Kidney capillary endothelial cell (primary cell): ENCODE data around the gene KIF26B.

ENCODE experiments used
- DNase-seq: peaks from one replicate; pipeline ENCODE4 v3.0.0-alpha.2; 2018; ENCODE audit warnings: low spot score

KIF26B gene

DNA sequence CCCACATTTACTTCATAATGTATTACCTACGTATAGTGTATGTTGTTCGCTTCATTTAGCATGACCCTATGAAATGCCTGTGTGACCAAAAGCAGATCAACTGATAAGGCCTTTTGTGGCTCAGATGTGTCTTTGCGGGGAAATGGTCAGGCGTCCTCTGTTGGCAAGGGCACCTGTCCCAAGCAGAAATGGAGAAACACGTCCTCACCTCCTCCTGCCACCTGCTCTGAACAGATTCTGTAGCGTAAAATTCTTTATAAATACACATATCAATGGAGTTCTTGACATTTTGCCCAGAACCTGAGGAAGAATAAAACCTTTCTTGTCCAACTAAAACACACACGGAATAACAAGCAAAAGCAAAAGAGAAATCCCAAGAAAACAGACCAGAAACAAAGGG, 417.9 kb downstream of the KIF26B start:
- no peak for DNase-seq

DNA sequence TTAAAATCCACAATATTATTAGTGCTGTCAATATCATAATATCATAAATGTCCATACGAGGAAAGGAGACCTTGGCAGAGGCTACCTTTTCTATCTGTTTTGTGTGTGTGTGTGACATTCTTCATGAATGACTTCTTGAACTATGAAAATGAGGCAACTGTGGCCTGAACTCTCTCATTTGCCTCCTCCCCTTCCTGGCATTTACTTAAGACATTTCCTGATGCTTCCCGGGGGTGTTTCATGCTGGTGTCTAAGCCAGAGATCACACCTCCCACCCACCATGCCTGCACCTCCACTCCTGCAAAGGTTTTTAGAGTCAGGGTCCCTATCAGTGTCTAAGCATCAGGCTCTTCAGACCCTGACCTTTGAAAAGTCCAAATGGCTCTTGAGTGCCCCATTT, 420.9 kb downstream of the KIF26B start:
- DNase-seq: peak; percentile 14

DNA sequence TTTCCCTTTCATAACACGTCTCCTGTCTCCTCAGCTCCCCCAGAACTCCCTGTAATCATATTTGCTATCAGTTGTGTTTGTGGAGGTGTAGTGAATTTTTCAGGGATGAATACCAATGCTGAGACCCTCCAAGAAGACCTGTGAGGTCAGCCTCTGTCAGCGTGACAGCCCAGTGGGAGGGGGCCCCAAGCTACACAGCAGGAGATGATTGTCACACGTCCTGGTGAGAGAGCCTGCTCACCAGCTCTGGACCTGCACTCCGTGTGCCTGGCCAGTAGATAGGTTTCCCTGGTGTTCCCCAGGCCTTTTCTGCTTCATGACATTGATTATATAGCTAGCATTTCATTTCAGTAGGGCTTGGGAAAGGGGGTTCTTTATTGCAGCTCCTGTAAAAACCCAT, 421.5 kb downstream of the KIF26B start:
- DNase-seq: no peak

DNA sequence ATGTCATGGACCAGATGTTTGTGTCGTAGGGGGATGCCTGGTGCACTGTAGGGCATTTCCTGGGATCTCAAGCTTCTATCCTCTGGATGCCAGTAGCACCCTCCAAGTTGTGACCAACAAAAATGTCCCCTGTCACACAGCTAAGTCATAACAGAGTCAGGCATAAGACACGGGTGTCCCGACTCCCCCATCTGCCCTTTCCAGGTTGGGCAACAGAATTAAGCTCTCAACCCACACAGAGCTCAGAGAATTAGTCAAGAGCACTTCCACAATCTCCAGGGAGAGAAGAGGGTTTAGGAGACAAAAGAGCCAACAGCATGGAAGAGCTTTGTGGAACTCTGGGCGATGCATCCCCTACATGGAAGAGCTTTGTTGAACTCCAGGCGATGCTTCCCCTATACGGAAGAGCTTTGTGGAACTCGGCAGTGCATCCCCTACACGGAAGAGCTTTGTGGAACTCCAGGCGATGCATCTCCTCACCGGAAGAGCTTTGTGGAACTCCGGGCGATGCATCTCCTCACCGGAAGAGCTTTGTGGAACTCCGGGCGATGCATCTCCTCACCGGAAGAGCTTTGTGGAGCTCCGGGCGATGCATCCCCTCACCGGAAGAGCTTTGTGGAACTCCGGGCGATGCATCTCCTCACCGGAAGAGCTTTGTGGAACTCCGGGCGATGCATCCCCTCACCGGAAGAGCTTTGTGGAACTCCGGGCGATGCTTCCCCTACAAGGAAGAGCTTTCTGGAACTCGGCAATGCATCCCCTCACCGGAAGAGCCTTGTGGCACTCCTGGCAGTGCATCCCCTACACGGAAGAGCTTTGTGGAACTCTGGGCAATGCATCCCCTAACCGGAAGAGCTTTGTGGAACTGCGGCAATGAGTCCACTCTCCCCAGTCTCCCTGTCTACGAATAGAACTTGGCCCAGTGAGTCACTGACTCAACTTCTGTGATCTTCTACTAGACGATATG, 422.7 kb downstream of the KIF26B start:
- no peak for DNase-seq

DNA sequence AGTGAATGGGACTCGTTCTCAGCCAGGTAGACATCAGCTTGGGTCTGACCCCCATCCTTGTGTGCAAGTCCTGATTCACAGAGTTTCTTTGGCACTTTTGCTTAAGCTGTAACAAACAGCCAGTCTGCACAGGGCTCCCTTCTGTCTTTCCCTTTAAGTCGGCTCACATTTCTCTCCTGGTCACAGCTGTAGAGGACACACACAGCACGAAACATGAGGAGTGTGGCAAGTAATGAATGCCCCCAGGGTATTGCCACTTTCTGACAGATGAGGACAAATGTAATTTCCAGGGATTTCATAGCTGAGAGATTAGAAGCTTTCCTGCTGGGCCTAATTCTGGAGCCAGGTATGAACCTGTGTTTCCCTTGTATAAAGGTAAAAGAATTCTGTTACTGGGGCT, 423.5 kb downstream of the KIF26B start:
- DNase-seq: no peak

DNA sequence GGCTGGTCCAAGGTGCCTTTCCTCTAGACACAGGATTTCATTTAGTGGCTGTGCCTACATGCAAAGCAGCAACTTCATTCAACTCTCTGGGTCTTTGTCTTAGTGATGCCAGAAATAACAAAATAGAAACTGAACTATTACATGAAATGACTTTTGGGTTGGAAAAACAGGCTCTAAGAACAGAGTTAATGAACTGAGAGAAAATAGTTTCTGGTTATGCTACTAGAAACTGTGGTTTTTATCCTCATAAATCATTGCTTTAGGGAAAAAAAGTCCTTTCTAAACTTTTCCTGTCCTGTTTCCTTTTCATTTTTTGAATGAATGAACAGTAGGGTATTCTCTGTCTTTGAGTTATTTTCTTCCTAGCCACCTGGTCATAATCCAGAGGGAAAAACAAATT, 424.0 kb downstream of the KIF26B start:
- no peak for DNase-seq

DNA sequence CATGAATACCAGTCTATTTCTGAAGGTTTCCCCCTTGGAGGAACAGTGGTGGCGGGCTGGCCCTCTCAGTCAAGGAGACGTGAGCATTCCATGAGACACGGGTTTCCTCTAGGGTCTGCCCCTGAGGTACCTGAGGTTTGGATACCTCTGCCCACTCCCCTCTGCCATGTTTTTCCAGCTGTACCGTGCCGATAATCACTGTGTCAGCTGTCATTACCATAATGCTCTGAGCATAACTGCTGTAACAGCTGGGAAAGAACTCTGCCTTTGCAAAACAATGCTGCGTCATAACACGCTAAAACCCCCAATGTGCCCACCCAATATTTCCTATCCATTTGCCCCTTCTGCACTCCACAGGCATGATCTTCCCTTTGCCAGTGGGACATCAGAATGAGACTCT, 425.1 kb downstream of the KIF26B start:
- no peak for DNase-seq

DNA sequence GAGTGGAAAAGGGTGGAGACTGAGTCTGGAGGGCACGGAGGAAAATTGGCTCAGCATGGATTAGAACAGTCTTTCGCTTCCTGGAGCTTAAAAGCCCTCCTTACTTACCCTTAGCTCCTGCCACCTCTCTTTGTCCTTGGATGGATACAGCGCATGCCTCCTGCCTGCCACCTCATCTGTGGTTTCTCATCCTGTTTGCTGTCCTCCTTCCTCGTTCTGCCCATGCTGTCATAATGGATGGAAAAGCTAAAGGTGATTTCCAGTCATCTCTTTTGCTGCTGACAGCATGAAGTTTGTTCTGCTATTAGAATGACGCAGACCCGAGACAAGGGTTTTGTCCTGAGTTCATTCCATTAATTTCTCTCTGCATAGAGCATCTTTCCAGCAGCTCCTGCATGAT, 425.9 kb downstream of the KIF26B start:
- no peak for DNase-seq

DNA sequence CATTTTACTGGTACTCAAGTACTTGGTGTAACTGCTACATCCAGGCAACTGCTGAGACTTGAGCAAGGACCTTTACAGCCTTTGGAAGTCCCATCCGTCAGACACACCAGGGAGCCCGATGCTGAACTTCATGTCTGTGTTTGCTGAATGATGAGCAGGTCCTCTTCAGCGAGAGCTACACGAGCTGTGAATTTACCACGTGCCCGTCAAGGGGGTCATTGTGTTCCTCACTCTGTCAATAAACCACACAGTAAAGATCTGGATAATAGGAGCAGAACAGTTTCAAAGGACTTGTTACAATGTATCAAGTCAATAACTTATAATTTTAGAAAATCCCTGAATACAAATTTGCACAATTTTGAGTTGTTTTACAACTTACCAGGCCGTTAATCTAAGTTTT, 427.2 kb downstream of the KIF26B start:
- DNase-seq: no peak

DNA sequence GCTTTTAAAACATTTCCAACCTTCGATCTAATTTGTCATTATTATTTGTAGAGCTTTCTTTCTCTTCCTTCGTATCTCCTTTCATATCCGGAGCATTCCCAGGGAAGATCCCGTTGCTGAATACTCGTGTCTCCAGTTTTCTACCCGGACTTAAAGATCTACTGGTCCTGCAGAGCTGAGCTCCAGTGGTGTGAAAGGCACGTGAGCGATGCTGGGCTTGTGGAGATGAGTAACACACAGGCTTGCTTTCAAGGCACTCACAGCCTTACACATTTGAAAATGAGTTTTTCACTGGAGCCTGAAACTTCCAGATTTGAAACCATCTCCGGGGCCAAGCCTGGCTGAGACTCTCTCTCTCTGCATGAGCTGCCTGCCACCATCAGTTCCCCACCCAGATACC, 428.3 kb downstream of the KIF26B start:
- no peak for DNase-seq

DNA sequence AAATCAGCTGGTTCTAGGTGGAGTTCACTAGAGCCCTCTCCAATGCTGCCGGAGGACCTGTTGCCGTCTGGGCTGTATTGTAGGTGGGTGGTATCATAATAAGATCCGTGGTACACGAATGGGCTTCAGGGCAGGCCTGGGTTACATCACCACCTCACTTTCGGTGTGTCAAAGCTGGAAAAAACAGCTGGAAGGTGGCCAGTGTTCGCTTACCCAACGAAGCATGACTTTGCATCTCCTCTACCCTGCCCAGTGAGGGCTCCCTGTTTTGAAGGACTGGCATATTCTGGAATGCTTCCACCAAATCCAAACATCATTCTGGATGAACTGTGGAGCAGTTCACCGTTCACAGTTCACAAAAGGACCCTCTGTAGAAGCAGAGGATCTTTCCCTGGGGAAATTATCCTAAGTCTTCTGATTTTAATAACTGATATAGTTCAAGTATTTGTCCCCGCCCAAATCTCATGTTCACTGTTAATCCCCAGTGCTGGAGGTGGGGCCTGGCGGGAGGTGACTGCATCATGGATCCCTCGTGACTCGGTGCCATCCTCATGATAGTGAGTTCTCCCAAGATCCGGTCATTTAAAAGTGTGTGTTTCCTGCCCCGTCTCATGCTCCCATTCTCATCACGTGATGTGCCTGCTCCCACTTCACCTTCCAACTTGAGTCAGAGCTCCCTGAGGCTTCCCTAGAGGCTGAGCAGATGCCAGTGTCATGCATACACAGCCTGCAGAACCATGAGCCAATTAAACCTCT, 429.0 kb downstream of the KIF26B start:
- DNase-seq: no peak

DNA sequence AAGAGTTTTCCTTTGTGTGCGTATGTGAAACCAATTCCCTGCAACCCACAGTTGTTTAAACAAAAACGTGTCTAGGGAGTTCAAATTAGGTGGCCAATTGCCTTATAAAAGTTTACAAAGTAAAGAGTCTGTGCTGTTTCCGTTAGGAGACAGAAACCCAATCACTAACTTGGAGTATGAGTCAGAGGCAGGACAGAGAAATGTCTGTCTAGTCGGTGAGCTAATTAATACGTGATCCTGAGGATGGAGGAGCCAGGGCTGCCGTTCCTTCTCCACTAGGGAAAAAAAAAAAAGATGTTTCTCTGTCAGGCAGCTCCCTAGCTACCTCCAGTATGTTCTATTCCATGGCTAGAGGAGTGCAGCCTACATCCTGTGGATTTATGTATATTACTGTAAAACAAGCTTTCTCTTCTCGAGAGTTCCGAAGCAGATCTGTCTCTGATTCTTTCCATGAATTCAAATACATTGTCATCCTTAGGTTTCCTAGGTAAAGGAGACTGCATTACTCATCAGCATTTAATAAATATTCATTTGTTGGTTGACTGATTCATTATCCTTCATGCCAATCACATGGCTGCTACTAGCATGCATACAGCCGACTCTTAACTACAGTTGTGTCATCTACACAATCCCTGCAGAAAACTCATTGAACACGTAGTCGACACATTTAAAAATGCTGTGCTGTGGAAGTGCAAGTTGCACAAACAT, 430.6 kb downstream of the KIF26B start:
- DNase-seq: peak; percentile 35

DNA sequence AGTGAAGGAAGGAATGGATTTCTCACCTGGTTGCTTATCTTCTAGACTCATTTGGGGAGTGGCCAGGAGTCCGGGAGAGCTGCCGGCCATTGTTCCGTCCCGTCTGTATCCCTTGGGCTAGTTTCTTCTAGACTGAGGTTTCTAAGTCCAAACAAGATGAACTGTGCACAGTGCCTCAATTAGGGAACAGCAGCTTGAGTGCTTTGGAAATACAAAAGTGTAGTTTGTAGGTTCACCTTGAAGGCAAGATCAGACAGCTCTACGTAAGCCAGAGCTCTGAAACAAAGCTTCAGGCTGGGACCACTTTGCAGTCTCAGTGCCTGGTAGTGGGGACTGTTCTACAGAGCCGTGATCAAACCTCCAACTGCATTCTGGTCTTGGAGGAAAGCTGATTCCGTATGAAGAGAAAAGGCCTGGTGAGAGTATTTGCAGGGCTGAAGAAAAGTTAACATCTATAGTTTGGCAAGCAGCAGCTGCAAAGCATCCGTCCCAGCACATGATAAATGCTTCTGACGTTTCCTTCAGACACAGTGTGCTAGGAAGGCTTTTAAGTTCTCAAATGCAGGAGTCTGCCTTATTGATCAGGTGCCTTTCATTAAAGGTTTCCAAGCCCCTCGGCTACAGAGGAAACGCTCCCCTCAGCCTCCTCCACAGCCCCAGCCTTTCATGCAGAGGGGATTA, 432.8 kb downstream of the KIF26B start:
- DNase-seq: no peak

DNA sequence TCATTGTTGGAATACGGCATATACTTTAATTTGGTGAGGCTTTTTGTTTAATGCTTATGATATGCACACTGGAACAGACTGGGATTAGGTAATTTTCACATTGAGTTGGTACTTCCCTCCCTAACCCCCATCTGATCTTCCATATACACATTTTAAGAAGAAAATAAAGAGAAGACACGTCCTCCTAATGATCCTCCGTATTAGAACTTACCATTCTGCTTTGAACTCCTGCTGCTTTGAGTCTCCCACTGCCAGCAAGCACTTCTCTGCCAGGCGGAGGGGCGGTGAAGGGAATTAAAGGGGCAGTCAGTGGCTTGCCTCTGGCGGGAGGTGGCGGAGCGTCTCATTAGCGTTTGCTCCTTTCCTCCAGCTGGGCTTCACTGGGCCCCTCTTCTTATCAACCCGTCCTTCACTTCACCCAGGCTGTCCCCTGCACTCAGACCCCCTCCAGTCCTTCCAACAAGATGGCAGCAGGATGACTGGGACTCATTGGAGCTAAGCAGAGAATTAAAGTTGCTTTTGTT, 433.4 kb downstream of the KIF26B start:
- no peak for DNase-seq

DNA sequence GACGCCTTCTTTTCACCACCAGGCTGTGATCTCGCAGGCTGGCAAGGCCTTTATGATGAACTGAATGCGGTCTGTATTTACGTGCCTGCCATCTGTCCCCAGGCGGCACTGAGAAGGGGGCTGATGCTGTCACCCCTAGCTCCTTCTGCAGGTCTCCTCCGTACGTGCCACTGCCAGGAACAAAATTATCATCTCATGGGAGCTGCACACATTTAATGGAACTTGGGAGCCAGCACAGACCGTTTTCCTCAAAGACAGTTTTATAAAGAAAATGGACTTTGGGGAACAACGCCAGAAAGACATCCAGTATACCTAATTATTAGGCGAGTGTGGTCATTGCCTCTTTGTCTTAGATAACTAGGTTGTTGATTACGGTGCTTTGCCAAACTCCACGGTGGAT, 434.5 kb downstream of the KIF26B start:
- DNase-seq: no peak

DNA sequence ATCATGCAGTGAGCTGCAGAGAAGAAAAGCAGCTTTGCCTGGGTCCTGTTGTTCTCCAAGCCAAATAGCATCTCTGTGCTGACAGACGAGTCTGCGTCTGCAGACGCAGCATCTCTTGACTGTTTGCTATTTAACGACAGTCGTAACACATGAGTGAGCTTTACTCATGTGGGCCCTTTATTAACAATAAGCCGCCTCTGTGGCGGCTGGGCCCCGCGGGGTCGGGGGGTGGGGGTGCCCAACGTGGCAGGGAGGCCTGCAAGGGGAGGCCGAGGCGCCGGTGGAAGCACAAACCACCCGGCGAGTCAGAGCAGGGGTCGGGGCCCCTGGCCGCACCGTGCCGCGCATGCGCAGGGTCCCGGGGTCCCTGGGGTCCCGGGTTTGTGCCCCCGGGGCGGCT, 435.1 kb downstream of the KIF26B start:
- no peak for DNase-seq

DNA sequence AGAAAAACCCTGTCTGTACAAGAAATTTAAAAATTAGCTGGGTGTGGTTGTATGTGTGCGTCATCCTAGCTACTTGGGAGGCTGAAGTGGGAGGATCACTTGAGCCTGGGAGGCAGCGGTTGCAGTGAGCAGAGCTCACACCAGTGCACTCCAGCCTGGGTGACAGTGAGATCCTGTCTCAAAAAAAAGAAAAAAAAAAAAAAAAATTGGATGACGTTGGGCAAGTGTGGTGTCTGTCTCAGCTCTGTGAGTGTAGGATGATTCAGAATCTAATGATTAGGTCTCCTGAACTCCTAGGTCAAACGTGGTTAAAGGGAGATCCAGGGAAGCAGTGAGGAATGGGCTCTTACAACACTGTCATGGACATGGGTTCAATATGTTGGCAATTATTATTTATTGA, 435.9 kb downstream of the KIF26B start:
- DNase-seq: no peak

DNA sequence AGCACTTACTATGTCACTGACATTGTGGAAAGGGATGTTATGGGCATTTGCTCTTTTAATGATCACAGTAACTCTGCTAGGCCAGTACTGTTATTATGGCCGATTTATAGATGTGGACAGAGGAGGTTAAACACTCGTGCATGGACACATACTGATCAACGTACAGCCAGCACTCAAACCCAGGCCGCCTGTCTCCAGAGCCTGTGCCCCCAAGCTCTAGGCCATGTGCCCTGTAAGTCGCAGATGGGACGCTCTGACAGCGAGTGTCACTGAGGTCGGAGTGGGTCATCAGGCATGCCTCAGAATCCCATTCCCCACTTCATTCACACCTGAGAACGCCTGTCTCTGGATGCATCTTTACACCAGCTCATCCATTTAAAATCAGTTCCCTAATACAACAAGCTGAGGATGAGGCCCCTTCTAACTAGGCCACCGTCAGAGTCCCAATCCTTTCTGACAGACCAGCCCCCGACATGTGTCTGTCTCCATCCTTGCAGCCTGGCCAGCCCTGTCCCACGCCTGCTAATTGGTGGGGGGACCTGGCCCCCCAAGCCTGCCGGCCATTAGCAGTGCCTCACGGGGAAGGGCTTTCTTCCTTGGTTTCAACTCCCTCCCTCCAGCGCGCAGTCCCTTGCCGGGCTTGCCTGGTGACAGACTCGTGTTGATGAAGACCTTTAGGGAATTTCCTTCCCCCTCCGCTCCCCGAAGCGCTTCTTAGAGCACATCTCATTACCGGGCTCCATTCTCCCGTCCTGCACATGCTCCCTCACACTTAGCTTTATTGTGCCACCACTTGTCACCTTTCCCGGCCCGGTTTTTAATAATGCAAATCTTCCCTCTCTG, 436.8 kb downstream of the KIF26B start:
- no peak for DNase-seq

DNA sequence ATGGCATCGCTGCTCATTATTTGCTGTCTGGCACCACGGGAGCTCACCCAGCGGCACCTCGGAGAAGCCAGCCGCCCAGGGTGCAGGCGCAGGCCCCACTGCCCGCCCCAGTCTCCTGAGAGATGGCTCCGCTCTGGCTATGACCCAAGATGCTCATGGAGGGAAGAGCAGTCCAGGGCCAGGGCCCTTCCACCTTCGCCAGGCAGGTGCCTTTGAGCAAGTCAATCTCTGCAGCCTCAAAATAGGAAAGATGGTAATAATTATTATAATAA, 437.3 kb downstream of the KIF26B start:
- no peak for DNase-seq

DNA sequence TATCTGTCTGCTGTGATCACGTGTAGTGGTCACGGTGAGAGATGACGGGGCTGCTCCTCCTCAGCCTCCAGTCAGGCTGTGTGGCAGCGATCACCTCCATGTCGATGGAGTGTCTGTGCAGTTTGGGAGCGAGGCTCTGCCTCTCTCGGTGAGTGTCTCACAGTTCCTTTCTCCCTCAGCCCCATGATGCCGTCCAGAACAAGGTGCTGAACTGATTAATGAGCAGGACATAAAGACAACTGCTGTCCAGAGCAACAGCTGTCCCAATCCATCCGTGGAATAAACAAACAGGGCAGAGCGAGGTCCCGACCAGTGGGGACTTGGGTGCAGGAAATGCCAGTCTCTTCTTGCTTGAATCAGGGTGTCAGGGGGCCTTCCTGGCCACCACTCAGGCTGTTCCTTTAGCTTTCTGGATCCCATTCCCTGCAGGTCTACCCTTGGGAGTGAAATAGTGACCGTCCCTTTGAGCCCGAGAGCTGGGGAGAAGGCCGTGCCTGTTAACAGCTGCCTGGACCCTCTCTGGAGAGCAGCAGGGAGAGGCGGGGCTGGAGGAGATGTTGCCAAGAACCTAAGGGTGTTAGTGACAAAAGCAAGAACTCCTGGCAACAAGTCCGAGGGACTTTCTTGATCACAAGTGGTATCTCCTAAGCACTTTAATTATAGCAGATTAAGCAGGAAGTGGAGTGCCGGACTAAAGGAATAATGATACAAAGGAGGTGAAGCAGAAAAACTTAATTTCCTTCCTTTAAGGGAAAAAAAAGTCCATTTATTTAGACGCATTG, 443.9 kb downstream of the KIF26B start:
- DNase-seq: no peak
